Measurements from ENCODE around the gene TMEM61. TPM values are rescaled to one million over a fixed set of nuclear protein-coding genes. Genes with fewer than 3 reads are reported as not detected.

TMEM61 gene
- total RNA-seq, 1 donor from 2014 or later: not detected

DNA sequence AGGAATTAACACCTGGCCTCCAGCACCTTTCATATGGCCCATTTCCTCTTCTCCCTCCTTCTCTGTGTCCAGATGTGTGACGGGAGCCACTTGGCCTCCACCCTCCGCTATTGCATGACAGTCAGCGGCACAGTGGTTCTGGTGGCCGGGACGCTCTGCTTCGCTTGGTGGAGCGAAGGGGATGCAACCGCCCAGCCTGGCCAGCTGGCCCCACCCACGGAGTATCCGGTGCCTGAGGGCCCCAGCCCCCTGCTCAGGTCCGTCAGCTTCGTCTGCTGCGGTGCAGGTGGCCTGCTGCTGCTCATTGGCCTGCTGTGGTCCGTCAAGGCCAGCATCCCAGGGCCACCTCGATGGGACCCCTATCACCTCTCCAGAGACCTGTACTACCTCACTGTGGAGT is 5.6 kb downstream of the TMEM61 start:
- DNase-seq (ENCODE audit: low spot score): no peak
- Mint-ChIP-seq H3K4me1 (ENCODE audit: low read depth) (peaks cover 13% of the 10 kb centered on the region), H3K27me3 (ENCODE audit: low read depth) (peaks cover 18% of the 10 kb centered on the region), H3K36me3 (ENCODE audit: low read depth) (no peaks in the 10 kb centered on the region), H3K27ac (ENCODE audit: unreplicated experiment) (no peak overlapping the region), H3K4me3 (ENCODE audit: unreplicated experiment) (no peak overlapping the region), H3K9me3 (ENCODE audit: low read depth) (no peaks in the 10 kb centered on the region)
- TF ChIP-seq, protein P1, sequence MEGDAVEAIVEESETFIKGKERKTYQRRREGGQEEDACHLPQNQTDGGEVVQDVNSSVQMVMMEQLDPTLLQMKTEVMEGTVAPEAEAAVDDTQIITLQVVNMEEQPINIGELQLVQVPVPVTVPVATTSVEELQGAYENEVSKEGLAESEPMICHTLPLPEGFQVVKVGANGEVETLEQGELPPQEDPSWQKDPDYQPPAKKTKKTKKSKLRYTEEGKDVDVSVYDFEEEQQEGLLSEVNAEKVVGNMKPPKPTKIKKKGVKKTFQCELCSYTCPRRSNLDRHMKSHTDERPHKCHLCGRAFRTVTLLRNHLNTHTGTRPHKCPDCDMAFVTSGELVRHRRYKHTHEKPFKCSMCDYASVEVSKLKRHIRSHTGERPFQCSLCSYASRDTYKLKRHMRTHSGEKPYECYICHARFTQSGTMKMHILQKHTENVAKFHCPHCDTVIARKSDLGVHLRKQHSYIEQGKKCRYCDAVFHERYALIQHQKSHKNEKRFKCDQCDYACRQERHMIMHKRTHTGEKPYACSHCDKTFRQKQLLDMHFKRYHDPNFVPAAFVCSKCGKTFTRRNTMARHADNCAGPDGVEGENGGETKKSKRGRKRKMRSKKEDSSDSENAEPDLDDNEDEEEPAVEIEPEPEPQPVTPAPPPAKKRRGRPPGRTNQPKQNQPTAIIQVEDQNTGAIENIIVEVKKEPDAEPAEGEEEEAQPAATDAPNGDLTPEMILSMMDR (IDR thresholded peaks at IDR 0.05): no peak

DNA sequence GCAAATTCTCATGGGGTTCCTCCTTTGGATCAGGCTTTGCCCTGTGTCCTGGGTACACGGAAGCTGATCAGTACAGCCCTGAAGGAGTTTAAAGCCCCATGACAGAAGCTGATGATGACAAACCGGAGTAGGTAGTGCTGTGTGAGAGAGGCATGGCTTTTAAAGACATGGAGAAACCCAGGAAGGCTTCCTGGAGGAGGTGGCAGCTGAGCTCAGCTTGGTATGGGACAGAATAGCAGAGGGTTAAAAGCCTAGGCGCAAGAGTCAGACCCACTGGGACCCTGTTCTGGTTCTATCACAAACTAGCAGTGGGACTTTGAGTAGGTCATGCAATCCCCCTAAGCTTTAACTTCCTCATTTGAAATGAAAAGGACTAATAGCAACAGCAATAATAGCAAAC is 6.1 kb downstream of the TMEM61 start:
- Mint-ChIP-seq H3K27ac (ENCODE audit: unreplicated experiment) (no peak overlapping the region), H3K36me3 (ENCODE audit: low read depth) (no peaks in the 10 kb centered on the region), H3K4me3 (ENCODE audit: unreplicated experiment) (no peak overlapping the region), H3K9me3 (ENCODE audit: low read depth) (no peaks in the 10 kb centered on the region), H3K4me1 (ENCODE audit: low read depth) (peaks cover 11% of the 10 kb centered on the region), H3K27me3 (ENCODE audit: low read depth) (peaks cover 13% of the 10 kb centered on the region)
- DNase-seq (ENCODE audit: low spot score): no peak
- TF ChIP-seq, protein P1 (IDR thresholded peaks at IDR 0.05): no peak

DNA sequence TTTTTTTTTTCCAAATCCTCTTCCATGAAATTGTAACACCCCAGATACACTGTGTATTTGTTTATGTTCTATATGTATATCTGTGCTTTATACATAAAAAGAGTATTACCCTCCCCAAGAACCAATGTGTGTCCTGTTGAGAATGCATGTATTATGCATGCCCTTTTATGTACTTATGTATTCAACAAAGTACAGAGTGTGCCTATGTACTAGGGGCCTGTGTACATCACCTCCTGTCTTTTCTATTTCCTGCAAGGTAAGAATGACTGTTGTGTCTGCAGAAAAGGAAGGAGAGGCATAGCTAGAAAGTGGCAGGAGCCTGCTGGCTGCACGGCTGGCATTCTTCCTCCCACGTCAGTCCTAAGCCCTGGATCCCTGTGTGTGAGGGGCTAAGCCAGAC is 7.0 kb downstream of the TMEM61 start:
- Mint-ChIP-seq H3K27me3 (ENCODE audit: low read depth) (peaks cover 7% of the 10 kb centered on the region), H3K9me3 (ENCODE audit: low read depth) (no peaks in the 10 kb centered on the region), H3K27ac (ENCODE audit: unreplicated experiment) (no peak overlapping the region), H3K4me3 (ENCODE audit: unreplicated experiment) (no peak overlapping the region), H3K36me3 (ENCODE audit: low read depth) (no peaks in the 10 kb centered on the region), H3K4me1 (ENCODE audit: low read depth) (peaks cover 11% of the 10 kb centered on the region)
- no peak for DNase-seq (ENCODE audit: low spot score)
- TF ChIP-seq, protein P1 (IDR thresholded peaks at IDR 0.05): no peak

DNA sequence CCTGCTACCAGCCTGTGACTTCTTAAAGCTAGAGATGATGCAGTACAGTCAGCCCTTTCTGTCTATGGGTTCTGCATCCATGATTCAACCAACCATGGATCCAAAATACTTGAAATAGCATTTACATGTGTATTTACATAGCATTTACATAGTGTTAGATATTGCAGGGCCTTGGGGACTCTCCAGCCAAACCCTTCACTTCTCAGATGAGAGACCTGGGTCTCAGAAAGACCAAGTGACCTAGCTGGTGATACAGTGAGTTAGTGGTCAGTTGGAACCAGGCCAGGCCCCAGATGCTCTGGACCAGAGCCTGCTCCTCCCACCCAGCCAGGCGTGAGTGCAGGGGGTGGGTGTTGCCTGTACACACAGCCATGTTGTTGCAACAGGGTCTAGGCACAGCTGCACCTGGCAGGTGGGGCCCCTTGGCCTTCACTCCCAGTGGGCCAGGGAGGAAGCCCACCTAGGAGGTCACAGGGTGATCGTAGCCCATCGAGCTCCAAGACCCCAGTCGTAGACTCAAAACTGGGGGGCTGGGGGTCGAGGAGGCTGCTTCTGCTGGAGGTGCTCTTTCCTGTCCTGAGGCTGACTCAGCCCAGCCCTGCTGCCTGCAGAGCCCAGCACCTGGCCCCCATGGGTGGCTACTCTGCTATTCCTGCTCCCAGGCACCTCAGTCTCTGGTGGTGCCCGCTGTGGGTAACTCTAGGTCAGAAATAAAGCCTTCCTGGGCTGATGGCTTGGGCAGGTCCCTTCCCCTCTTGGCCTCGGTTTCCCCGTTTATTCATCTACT is 7.7 kb downstream of the TMEM61 start:
- TF ChIP-seq, protein P1 (IDR thresholded peaks at IDR 0.05): no peak
- H3K4me3 Mint-ChIP-seq (ENCODE audit: unreplicated experiment): no peak overlapping the region
- no peaks in the 10 kb centered on the region for H3K9me3 Mint-ChIP-seq (ENCODE audit: low read depth)
- H3K27ac Mint-ChIP-seq (ENCODE audit: unreplicated experiment): no peak overlapping the region
- peaks cover 5% of the 10 kb centered on the region for H3K27me3 Mint-ChIP-seq (ENCODE audit: low read depth)
- H3K36me3 Mint-ChIP-seq (ENCODE audit: low read depth): no peaks in the 10 kb centered on the region
- H3K4me1 Mint-ChIP-seq (ENCODE audit: low read depth): peaks cover 11% of the 10 kb centered on the region
- DNase-seq (ENCODE audit: low spot score): no peak

DNA sequence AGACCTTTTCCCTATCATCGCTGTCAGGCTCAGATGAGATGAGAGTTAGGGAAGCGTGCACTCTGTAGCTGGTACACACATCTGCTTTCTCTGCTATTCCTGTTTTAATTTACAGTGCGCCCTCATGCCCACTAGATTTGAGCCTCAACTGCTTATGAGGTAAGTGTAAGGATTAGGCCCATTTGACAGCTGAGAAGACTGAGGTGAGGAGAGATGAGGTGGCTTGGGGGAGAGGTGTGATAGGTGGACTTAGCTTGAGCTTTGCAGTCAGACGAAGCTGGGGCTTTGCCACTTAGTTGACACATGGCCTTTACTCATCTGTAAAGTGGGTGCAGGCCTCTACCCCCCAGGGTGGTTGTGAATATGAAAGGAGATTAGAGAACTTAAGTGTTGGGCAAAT is 8.5 kb downstream of the TMEM61 start:
- peaks cover 8% of the 10 kb centered on the region for H3K4me1 Mint-ChIP-seq (ENCODE audit: low read depth)
- H3K27me3 Mint-ChIP-seq (ENCODE audit: low read depth): peaks cover 4% of the 10 kb centered on the region
- DNase-seq (ENCODE audit: low spot score): no peak

More for the DNA sequence above, 8.5 kb downstream of the TMEM61 start:
- Mint-ChIP-seq H3K27ac (ENCODE audit: unreplicated experiment) (no peak overlapping the region), H3K36me3 (ENCODE audit: low read depth) (no peaks in the 10 kb centered on the region), H3K9me3 (ENCODE audit: low read depth) (no peaks in the 10 kb centered on the region), H3K4me3 (ENCODE audit: unreplicated experiment) (no peak overlapping the region)
- TF ChIP-seq, protein P1 (IDR thresholded peaks at IDR 0.05): no peak
